ENCODE data around the gene KRTAP22-2.

The KRTAP22-2 gene

GRCh38 chr21:30590297-30590696 is at the start of gene KRTAP22-2:
KRTAP22-2 (minus strand) TSS chr21:30590397.
- H3K27ac ChIP-seq: no peak within 1 kb of the TSS
- TF ChIP-seq, protein P1, sequence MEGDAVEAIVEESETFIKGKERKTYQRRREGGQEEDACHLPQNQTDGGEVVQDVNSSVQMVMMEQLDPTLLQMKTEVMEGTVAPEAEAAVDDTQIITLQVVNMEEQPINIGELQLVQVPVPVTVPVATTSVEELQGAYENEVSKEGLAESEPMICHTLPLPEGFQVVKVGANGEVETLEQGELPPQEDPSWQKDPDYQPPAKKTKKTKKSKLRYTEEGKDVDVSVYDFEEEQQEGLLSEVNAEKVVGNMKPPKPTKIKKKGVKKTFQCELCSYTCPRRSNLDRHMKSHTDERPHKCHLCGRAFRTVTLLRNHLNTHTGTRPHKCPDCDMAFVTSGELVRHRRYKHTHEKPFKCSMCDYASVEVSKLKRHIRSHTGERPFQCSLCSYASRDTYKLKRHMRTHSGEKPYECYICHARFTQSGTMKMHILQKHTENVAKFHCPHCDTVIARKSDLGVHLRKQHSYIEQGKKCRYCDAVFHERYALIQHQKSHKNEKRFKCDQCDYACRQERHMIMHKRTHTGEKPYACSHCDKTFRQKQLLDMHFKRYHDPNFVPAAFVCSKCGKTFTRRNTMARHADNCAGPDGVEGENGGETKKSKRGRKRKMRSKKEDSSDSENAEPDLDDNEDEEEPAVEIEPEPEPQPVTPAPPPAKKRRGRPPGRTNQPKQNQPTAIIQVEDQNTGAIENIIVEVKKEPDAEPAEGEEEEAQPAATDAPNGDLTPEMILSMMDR (conservative IDR thresholded peaks at IDR 0.05): no peak
- TF ChIP-seq ZFX (IDR thresholded peaks at IDR 0.05): no peak

GRCh38 chr21:30638686-30639085 is 48.5 kb upstream of the KRTAP22-2 start:
- H3K27ac ChIP-seq: no peak overlapping the region
- TF ChIP-seq, protein P1 (conservative IDR thresholded peaks at IDR 0.05): no peak
- TF ChIP-seq ZFX (IDR thresholded peaks at IDR 0.05): no peak

- no peak for TF ChIP-seq ZFX (IDR thresholded peaks at IDR 0.05)
- TF ChIP-seq, protein P1 (conservative IDR thresholded peaks at IDR 0.05): no peak
These were observed 44.7 kb upstream of the KRTAP22-2 start, which contains the start of gene KRTAP20-2 for GRCh38 chr21:30634906-30635305. KRTAP20-2 (plus strand) TSS chr21:30635206; CDS start chr21:30635264, 58 bp downstream.

GRCh38 chr21:30629200-30629599 is 39.0 kb upstream of the KRTAP22-2 start:
- TF ChIP-seq, protein P1 (conservative IDR thresholded peaks at IDR 0.05): no peak
- TF ChIP-seq ZFX (IDR thresholded peaks at IDR 0.05): no peak
- H3K27ac ChIP-seq: no peak overlapping the region

More at GRCh38 chr21:30634906-30635305, 44.7 kb upstream of the KRTAP22-2 start, which contains the start of gene KRTAP20-2:
- H3K27ac ChIP-seq: no peak within 1 kb of the TSS

DNA sequence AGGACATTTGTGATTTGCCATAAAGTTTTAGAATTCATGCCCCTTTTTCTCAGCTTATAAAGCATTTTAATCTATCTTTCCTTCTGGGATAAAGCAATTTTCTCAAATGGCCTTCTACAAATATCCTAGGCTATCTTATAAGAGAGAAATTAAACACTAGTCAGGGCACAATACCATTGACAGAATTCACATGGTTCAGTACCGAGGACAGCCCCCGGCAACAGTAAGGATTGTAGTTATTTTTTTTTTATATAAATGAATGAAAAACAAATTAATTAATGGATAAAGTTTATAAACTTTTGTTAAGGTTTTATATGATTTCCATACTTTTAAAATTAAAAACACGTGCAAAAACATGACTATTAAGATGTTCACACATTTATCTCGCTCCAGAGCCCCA is 37.9 kb upstream of the KRTAP22-2 start:
- TF ChIP-seq, protein P1 (conservative IDR thresholded peaks at IDR 0.05): no peak
- TF ChIP-seq ZFX (IDR thresholded peaks at IDR 0.05): no peak
- H3K27ac ChIP-seq: no peak overlapping the region

DNA sequence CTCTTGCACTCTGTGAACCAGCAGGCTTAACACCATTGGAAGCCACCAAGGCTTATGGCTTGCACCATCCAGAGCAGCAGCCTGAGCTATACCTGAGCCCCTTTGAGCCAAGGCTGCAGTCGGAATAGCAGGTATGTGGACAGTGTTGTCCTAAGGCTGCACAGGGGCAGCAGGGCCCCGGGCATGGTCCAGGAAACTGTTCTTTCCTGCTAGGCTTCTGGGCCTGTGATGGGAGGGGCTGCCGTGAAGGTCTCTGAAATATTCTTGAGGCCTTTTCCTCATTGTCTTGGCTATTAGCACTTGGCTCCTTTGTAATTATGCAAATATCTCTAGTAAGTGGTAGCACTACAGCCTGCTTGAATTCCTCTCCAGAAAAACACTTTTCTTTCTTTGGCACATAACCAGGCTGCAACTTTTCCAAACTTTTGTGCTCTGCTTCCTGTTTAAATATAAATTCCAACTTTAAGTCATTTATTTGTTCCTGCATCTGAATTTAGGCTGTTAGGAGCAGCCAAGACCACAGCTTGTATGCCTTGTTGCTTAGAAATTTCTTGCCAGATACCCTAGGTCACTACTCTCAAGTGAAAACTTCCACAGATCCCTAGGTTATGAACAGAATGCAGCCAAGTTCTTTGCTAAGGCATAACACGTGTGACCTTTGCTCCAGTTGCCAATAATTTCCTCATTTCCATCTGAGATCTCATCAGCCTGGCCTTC is 35.4 kb upstream of the KRTAP22-2 start:
- TF ChIP-seq, protein P1 (conservative IDR thresholded peaks at IDR 0.05): no peak
- no peak overlapping the region for H3K27ac ChIP-seq

GRCh38 chr21:30623362-30623761 is 33.2 kb upstream of the KRTAP22-2 start:
- TF ChIP-seq, protein P1 (conservative IDR thresholded peaks at IDR 0.05): no peak
- TF ChIP-seq ZFX (IDR thresholded peaks at IDR 0.05): no peak
- H3K27ac ChIP-seq: no peak overlapping the region

All from C4-2B (cell line).